Tibial artery (tissue), 4 donors: ENCODE results near the gene PMPCA.

Experiments
- DNase-seq, 2 donors: peaks; one replicate each; pipeline ENCODE4 v3.0.0-alpha.2; 2019
- H3K27ac ChIP-seq, 2 donors: fragments of 200-600 bp; sonication (generic) in 1 of 2; 1 replicate in 1 of 2; 2 replicates in 1 of 2; pipeline ENCODE4 v1.5.1; 2018 to 2019; ENCODE audit warnings: mild to moderate bottlenecking in 1 of 2
- H3K27me3 ChIP-seq, 2 donors: fragments of 200-600 bp; sonication (generic) in 1 of 2; one replicate each; pipeline versions ENCODE4 v1.5.1 to v1.6.0; 2016 to 2019
- H3K36me3 ChIP-seq, 3 donors: fragments of 200-600 bp; sonication (generic) in 2 of 3; one replicate each; pipeline ENCODE4 v1.5.1; 2016 to 2019; ENCODE audit warnings: mild to moderate bottlenecking in 2 of 3
- H3K4me1 ChIP-seq, 4 donors: fragments of 200-600 bp; sonication (generic) in 2 of 4; 1 replicate in 3 of 4; 2 replicates in 1 of 4; pipeline ENCODE4 v1.5.1; 2016 to 2019
- H3K4me3 ChIP-seq, 2 donors: fragments of 200-600 bp; sonication (generic) in 1 of 2; 1 replicate in 1 of 2; 2 replicates in 1 of 2; pipeline ENCODE4 v1.5.1; 2018 to 2019; ENCODE audit warnings: mild to moderate bottlenecking in 2 of 2
- H3K9me3 ChIP-seq, 3 donors: fragments of 200-600 bp; sonication (generic) in 1 of 3; one replicate each; pipeline ENCODE4 v1.5.1; 2016 to 2019
- intact Hi-C: fragments of 100-400 bp; cut with DNase I; formaldehyde crosslinking; loops from one replicate; pipeline ENCODE4 v1.15.0; 2023; ENCODE audit warnings: low total_unique reads
- TF ChIP-seq, protein P1 (sequence below), 2 experiments: fragments of 200-600 bp in 1 of 2; fragments of 450-650 bp in 1 of 2; IDR thresholded peaks; one replicate each; pipeline ENCODE4 v1.5.1; 2017 to 2019; ENCODE audit warnings: antibody characterized with exemption in 2 of 2, mild to moderate bottlenecking in 1 of 2, moderate library complexity in 1 of 2

PMPCA gene

DNA sequence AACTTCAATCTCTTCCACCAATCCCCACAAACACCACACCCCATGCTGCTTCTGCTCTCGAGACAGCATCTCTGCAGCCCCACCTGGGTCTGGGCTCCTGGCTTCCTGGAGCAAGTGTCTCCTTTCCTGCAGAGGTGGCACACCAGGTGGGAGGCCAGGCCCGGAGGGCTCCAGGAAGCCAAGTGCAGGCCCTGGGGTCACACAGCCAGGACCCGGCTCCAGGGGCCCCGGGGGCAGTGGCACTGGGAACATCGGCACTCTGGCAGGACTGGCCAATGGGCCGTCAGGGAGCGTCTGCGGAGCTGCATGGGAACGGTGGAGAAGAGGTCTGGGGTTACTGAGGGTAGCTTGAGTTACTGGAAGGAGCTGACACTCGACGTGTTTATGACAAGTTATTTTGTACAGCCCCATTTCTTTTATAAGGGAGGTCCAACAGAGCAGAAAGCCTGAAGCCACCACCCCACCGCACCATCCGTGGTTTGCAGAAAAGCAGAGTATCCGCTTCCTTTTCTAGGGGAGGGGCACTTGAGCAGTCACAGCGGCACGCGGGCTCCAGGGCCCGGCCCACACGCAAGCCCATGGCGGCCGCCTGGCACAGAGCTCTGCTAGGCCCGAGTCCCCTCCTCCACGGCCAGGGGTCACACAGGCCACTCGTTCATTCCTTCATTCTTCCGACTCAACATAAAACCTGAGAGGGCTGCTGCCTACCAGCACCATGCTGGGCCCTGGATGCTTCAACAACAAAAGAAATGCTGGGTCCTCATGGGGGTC is 43.8 kb downstream of the PMPCA start:
- TF ChIP-seq, protein P1, sequence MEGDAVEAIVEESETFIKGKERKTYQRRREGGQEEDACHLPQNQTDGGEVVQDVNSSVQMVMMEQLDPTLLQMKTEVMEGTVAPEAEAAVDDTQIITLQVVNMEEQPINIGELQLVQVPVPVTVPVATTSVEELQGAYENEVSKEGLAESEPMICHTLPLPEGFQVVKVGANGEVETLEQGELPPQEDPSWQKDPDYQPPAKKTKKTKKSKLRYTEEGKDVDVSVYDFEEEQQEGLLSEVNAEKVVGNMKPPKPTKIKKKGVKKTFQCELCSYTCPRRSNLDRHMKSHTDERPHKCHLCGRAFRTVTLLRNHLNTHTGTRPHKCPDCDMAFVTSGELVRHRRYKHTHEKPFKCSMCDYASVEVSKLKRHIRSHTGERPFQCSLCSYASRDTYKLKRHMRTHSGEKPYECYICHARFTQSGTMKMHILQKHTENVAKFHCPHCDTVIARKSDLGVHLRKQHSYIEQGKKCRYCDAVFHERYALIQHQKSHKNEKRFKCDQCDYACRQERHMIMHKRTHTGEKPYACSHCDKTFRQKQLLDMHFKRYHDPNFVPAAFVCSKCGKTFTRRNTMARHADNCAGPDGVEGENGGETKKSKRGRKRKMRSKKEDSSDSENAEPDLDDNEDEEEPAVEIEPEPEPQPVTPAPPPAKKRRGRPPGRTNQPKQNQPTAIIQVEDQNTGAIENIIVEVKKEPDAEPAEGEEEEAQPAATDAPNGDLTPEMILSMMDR (IDR thresholded peaks at IDR 0.05): no peak
- Histone ChIP-seq H3K27me3 (no peaks in the 10 kb centered on the region), H3K9me3 (no peaks in the 10 kb centered on the region), H3K4me1 (no peaks in the 10 kb centered on the region), H3K27ac (no peak overlapping the region), H3K36me3 (peaks cover 82 to 100% (median 90%) of the 10 kb centered on the region in 3 donors), H3K4me3 (no peak overlapping the region)
- no peak for DNase-seq
- intact Hi-C loops: no loop called here

DNA sequence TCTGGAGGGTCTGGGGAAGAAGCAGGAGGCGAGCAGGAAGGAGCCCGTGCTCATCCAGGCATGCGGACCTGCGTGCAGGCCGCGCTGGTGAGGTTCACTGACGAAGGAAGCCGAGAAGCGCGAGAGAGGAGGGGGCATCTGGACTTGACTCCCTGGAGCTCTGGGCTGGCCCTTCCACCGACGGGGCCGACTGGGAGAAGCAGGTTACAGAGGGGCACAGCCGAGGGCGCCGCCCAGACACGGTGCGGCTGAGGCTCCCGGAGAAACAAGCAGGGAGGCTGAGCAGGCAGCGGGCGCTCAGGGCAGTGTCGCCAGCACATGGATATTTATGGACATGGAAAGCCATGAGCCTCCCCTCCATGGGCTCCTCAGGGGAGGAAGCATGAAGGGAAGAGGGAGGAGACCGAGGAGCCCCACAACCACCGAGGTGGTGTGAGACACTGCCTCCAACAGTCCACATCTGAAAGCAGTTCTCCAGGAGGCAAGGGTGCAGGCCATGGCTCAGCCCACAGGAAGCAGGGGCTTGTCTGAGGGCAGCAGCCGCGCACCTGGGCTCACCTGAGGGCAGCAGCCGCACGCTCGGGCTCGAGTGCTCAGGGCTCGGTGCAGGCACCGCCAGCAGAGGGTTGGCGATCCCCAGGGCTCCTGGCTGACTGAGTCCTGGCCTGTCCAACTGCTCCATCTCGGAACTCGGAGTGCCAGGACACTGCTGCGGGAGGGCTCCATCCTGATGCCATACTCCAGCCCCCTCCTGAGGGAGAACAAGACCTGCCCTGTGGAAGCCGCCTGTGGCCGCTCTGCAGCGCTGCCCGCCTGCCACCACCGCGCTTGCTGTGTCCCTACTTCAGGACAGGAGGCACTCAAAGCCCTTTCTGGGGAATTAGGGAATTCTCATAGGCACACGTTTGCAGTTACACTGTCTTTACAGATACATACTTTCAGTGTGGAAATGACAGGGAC is 44.9 kb downstream of the PMPCA start:
- Histone ChIP-seq H3K27me3 (no peaks in the 10 kb centered on the region), H3K27ac (no peak overlapping the region), H3K36me3 (peaks cover 82 to 100% (median 90%) of the 10 kb centered on the region in 3 donors), H3K4me1 (no peaks in the 10 kb centered on the region), H3K9me3 (no peaks in the 10 kb centered on the region), H3K4me3 (no peak overlapping the region)
- TF ChIP-seq, protein P1 (IDR thresholded peaks at IDR 0.05): no peak
- DNase-seq: no peak
- intact Hi-C loops: no loop called here

DNA sequence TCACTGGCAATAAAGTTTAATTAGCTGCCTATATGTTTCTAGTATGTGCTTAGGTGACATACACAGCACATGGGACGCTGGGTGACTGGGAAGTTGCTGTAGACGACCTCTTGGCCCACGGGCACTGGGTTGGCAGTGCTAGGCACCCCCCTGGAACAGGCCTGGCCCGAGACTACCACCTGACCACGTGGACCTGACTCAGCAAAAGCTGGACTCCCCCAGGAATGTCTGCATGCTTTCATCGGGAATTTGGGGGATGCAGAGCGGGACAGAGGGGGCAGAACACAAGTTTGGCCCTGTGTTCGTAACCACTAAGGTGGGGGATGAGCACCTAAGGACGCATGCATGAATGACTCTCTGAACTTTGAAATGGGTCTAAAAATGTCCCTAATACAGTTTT is 45.8 kb downstream of the PMPCA start:
- no peak for DNase-seq
- H3K4me3 ChIP-seq: no peak overlapping the region
- no peaks in the 10 kb centered on the region for H3K9me3 ChIP-seq
- H3K27me3 ChIP-seq: no peaks in the 10 kb centered on the region
- TF ChIP-seq, protein P1 (IDR thresholded peaks at IDR 0.05): no peak
- intact Hi-C loops: no loop called here
- H3K4me1 ChIP-seq: no peaks in the 10 kb centered on the region
- peaks cover 82 to 100% (median 89%) of the 10 kb centered on the region in 3 donors for H3K36me3 ChIP-seq
- H3K27ac ChIP-seq: no peak overlapping the region

DNA sequence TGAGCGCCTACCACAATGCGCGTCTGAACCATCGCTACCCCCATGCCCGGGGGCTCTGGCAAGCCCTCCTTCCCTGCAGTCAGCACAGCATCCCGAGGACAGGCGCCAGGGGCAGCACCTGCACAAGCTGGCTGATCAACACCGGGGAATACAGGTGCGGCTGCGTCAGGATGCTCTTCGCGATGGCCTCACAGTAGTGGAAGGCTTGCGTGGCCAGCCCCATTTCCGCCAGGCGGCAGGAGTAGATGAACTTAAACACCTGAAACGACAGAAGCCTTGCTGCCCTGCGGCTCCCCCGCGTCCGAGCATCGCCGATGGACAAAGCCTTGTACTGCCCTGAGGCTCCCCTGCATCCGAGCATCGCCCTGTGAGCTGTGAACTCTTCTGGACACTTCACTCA is 46.9 kb downstream of the PMPCA start:
- no peaks in the 10 kb centered on the region for H3K9me3 ChIP-seq
- no peaks in the 10 kb centered on the region for H3K4me1 ChIP-seq
- peaks cover 85 to 100% (median 90%) of the 10 kb centered on the region in 3 donors for H3K36me3 ChIP-seq
- TF ChIP-seq, protein P1 (IDR thresholded peaks at IDR 0.05): no peak
- intact Hi-C loops: no loop called here
- no peak for DNase-seq
- H3K4me3 ChIP-seq: no peak overlapping the region
- H3K27me3 ChIP-seq: no peaks in the 10 kb centered on the region
- H3K27ac ChIP-seq: no peak overlapping the region

DNA sequence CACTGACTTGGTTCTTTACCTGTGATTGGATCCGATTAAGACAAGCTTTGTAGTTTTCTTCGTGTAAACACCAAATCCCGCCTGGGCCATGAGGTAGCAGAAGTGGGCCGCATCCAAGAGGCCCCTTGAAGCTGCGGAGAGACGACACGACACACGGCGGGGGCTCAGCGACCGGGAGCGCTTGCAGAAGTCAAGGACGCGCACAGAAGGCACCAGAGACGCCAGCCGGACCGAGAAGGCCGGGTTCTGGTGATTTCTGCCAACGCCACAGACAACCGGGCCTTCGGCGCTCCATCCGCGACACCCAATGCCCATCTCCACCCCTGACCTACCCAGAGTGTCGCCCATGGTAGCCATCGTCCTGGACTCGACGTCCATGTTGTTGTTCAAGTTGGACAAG is 49.0 kb downstream of the PMPCA start:
- no peak overlapping the region for H3K27ac ChIP-seq
- intact Hi-C loops: no loop called here
- H3K4me1 ChIP-seq: no peaks in the 10 kb centered on the region
- peaks cover 97 to 100% (median 98%) of the 10 kb centered on the region in 3 donors for H3K36me3 ChIP-seq
- no peaks in the 10 kb centered on the region for H3K27me3 ChIP-seq
- TF ChIP-seq, protein P1 (IDR thresholded peaks at IDR 0.05): no peak
- H3K4me3 ChIP-seq: no peak overlapping the region
- H3K9me3 ChIP-seq: no peaks in the 10 kb centered on the region
- no peak for DNase-seq
